Measurements from ENCODE around the gene MRPS18A.

Gene MRPS18A

DNA sequence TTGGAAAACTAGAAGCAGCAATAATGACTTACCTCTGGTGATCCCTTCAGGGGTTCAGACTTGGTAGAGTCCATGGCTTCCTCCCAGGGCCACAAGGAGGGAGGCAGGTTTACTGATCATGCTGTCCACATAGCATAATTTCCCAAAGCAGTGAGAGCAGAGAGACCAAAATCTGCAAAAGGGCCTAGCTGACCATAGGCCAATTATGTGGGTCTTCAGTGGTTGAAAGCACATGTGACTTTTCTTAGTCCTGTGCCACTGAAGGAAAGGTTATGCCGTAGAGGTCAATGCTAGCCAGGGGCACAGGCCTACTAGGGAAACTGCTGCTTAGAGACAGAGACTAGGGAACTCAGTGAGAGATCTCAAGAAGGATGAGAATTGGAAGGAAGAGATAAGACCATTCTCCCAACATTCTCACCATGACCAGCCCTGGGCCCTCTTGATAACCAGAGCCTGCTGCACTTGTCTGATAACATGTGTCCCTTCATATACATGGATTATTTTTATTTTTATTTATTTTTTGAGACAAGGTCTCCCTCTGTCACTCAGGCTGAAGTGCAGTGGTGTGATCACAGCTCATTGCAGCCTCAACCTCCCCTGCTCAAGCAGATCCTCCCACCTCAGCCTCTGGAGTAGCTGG lies 56.5 kb downstream of the MRPS18A start:
- Histone ChIP-seq H3K4me1 (ENCODE audit: control insufficient read depth, insufficient read depth, low read length) (peaks cover 12% of the 10 kb centered on the region), H3K36me3 (ENCODE audit: control insufficient read depth, insufficient read depth, low read length) (peaks cover 3% of the 10 kb centered on the region), H3K4me3 (ENCODE audit: low read length) (no peak overlapping the region), H3K27ac (ENCODE audit: low read depth, low read length) (peak overlapping the region; percentile 3), H3K27me3 (ENCODE audit: control insufficient read depth, insufficient read depth, low read length) (no peaks in the 10 kb centered on the region), H3K9ac (ENCODE audit: low read length) (no peak overlapping the region)

DNA sequence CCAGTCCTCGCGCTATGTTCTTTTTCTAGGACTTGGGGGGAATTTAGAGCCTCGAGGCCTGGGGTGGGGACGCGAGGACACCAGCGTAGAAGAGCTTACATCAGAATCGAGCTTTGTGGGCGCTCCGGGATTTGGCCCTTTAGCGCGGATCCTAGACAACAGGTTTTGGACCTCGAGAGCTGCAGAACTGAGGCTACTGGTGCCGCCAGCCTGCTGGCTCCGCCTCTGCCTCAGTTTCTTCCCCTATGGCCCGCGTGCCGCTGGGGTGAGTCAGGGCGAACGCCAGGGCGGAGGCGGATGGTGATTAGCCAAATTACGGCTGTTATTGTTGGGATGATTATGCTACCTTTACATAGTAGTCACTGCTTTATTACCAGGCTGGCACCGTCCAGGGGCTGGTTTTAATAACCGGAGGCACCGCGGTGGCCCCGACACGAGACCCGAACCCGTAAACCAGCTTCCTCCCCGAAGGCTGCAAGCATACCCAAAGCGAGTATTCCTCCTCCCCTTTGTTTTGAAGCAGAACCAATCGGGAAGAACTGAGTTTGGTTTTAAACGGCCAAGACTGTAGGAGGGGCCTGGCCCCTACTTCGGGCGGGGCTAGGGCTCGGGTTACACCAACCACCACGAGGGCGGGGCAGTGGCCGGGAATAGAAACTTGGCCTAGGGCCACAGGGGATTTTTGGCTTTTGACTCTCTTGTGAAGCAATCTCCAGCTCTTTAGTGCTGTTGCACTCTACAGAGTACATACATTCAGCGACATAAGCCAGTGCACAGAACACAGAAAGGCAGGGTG lies 57.9 kb downstream of the MRPS18A start:
- Histone ChIP-seq H3K36me3 (ENCODE audit: control insufficient read depth, insufficient read depth, low read length) (peaks cover 12% of the 10 kb centered on the region), H3K4me1 (ENCODE audit: control insufficient read depth, insufficient read depth, low read length) (peaks cover 8% of the 10 kb centered on the region), H3K27me3 (ENCODE audit: control insufficient read depth, insufficient read depth, low read length) (no peaks in the 10 kb centered on the region), H3K9ac (ENCODE audit: low read length) (peak overlapping the region; percentile 77), H3K27ac (ENCODE audit: low read depth, low read length) (peak overlapping the region; percentile 96), H3K4me3 (ENCODE audit: low read length) (peak overlapping the region; percentile 89)

DNA sequence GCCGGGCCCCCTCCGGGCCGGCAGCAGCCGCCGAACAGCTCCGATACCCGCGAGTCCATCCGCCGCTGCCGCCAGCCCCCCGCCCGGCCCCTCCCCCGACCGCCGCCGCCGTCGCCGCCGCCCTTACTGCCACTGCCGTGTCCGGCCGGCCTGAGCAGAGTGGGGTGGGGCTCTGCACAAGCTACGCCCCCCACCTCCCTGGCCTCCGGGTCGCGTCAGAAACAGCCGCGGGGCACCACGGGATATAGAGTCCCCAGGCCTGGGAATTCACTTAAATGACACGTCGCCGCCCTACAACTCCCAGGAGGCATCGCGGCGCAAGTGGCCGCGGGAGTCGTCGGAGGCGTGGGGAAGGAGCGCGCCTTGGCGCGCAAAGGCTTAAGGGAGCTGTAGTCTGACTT lies 58.5 kb downstream of the MRPS18A start, which contains the start of gene GTPBP2:
Gene GTPBP2 (minus strand): TSS at position 161 of the 401 bp plus-strand sequence. CDS start 102 bp downstream, at position 59.
- Histone ChIP-seq H3K27ac (ENCODE audit: low read depth, low read length) (peak within 1 kb of the TSS; percentile 96), H3K9ac (ENCODE audit: low read length) (peak within 1 kb of the TSS; percentile 96), H3K36me3 (ENCODE audit: control insufficient read depth, insufficient read depth, low read length) (peaks cover 18% of the 10 kb centered on the region), H3K4me1 (ENCODE audit: control insufficient read depth, insufficient read depth, low read length) (peaks cover 8% of the 10 kb centered on the region), H3K4me3 (ENCODE audit: low read length) (peak within 1 kb of the TSS; percentile 99), H3K27me3 (ENCODE audit: control insufficient read depth, insufficient read depth, low read length) (no peaks in the 10 kb centered on the region)

DNA sequence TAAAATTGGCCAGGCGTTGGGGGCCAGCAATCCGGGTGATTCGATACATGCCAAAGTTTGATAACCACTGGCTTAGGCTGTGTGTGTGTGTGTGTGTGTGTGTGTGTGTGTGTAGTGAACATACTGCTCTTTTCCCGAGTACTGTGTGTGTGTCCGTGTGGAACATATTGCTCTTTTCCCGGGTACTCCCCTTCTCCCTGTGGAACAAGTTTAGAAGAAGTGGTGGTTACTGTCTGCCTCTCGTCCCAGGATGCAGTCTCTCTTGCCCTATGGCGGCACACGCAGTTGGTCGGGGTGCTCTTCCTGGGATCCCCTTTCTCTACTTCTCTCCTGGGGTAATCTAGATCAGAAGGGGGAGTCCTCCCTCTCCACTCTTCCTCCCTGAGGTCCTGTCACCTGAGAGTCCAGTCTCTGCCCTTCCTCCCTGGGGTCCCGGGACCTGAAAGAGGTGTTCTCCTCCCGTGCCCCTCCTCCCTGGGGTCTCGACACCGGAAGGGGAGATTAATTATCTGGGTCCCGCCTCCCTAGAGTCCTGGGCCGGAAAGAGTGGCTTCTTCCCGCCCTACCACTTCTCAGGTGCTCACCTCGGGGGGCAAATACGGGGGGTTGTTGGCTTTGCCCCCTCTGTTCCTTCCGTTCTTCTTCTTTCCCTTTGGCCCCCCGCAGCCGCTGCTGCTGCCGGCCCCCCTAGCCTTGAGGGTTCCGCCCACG lies 59.0 kb downstream of the MRPS18A start:
- H3K27ac ChIP-seq (ENCODE audit: low read depth, low read length): peak overlapping the region; percentile 96
- peaks cover 24% of the 10 kb centered on the region for H3K36me3 ChIP-seq (ENCODE audit: control insufficient read depth, insufficient read depth, low read length)
- no peaks in the 10 kb centered on the region for H3K27me3 ChIP-seq (ENCODE audit: control insufficient read depth, insufficient read depth, low read length)
- peak overlapping the region; percentile 96 for H3K9ac ChIP-seq (ENCODE audit: low read length)
- peak overlapping the region; percentile 99 for H3K4me3 ChIP-seq (ENCODE audit: low read length)
- peaks cover 8% of the 10 kb centered on the region for H3K4me1 ChIP-seq (ENCODE audit: control insufficient read depth, insufficient read depth, low read length)

DNA sequence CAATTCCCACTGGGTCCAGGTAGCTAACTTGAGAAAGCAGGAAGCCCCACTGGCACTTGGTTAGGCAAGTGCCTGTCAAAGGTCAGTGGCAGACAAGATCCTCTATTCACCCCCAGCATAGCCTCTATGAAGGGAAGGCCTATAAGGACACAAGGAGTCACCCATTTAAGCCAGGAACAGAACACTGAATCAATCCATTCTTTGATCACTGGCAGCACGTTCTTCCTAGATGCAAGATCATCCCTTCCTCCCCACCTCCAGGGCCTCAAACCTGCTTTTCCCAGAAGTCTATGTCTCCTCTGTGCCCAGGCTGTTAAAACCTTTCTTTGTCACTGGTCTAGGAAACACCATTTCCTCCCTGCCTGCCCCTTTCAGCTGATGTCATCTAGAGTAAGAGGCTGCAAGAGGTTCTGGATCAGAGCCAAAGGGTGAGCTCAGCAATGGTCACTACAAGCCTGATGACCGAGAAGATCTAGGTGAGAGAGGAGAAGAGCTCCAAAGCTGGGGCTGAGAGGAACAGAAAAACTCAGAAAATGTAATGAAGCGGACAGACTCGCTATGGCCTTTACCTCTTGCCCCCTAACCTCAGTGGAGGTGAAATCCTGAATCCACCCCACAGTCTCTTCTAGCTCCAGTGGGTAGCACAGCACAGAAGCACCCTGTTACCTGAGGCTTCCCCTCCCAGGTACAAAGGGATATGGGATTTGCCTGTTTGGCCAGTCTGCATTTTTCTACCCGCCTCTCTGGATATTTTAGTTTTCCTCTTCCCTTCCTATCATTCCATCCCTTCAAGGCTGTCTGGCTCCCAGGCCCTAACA lies 60.4 kb downstream of the MRPS18A start:
- Histone ChIP-seq H3K36me3 (ENCODE audit: control insufficient read depth, insufficient read depth, low read length) (peaks cover 31% of the 10 kb centered on the region), H3K27ac (ENCODE audit: low read depth, low read length) (peak overlapping the region; percentile 35), H3K4me3 (ENCODE audit: low read length) (no peak overlapping the region), H3K9ac (ENCODE audit: low read length) (peak overlapping the region; percentile 32), H3K27me3 (ENCODE audit: control insufficient read depth, insufficient read depth, low read length) (no peaks in the 10 kb centered on the region), H3K4me1 (ENCODE audit: control insufficient read depth, insufficient read depth, low read length) (peaks cover 8% of the 10 kb centered on the region)

DNA sequence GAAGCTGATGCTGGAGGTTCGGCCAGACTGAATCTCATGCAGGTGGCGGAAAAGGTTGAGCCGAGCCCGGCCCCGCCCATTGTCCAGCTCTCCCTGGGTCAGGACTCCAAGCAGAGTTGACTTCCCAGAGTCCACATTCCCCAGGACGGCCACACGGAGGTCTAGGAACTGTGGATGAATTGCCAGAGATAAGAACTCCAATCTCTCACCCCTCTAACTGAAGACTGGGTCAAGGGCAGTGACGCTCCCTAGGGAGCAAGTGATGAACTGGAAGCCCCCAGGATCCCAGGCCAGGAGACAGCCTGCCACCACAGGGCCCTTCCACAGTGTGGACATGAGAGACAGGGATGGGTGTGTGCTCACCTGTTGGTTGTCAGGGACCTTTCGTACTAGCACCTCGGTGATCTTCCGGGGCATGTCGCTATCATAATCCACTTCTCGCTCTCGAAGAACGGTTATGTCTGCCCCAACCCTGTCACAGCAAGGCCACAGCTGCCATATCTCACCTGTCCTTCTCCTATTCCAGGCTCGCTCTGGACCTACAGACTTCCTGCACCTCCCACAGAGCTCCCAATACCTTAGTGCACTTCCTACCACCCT lies 62.1 kb downstream of the MRPS18A start:
- peaks cover 45% of the 10 kb centered on the region for H3K36me3 ChIP-seq (ENCODE audit: control insufficient read depth, insufficient read depth, low read length)
- H3K4me1 ChIP-seq (ENCODE audit: control insufficient read depth, insufficient read depth, low read length): peaks cover 8% of the 10 kb centered on the region
- no peak overlapping the region for H3K27ac ChIP-seq (ENCODE audit: low read depth, low read length)
- no peak overlapping the region for H3K9ac ChIP-seq (ENCODE audit: low read length)
- H3K27me3 ChIP-seq (ENCODE audit: control insufficient read depth, insufficient read depth, low read length): no peaks in the 10 kb centered on the region
- no peak overlapping the region for H3K4me3 ChIP-seq (ENCODE audit: low read length)

DNA sequence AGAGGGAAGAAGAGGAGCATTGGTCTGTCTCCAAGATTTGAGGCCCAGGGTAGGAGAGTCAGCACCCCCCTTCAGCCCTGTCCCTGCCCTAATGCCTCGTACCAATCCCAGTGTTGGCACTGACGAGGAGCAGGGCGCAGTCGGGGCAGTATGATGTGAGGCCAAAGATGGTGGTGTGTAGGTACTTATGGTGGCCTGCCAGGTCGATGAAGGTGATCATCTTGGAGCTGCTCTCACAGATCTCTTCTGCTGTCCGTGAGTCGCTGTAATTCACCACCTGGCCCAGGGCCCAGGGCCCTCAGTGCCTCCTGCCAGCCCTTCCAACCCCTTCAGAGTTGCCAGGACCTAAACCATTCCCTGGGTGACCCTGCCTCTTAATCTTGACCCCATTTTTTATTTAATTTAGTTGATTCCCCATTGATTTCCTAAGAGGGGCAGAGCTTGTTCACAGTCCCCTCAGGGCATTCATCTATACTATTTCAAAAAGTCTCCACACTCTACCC lies 62.8 kb downstream of the MRPS18A start:
- no peaks in the 10 kb centered on the region for H3K27me3 ChIP-seq (ENCODE audit: control insufficient read depth, insufficient read depth, low read length)
- H3K36me3 ChIP-seq (ENCODE audit: control insufficient read depth, insufficient read depth, low read length): peaks cover 46% of the 10 kb centered on the region
- peaks cover 8% of the 10 kb centered on the region for H3K4me1 ChIP-seq (ENCODE audit: control insufficient read depth, insufficient read depth, low read length)
- no peak overlapping the region for H3K4me3 ChIP-seq (ENCODE audit: low read length)
- H3K9ac ChIP-seq (ENCODE audit: low read length): no peak overlapping the region
- H3K27ac ChIP-seq (ENCODE audit: low read depth, low read length): no peak overlapping the region

DNA sequence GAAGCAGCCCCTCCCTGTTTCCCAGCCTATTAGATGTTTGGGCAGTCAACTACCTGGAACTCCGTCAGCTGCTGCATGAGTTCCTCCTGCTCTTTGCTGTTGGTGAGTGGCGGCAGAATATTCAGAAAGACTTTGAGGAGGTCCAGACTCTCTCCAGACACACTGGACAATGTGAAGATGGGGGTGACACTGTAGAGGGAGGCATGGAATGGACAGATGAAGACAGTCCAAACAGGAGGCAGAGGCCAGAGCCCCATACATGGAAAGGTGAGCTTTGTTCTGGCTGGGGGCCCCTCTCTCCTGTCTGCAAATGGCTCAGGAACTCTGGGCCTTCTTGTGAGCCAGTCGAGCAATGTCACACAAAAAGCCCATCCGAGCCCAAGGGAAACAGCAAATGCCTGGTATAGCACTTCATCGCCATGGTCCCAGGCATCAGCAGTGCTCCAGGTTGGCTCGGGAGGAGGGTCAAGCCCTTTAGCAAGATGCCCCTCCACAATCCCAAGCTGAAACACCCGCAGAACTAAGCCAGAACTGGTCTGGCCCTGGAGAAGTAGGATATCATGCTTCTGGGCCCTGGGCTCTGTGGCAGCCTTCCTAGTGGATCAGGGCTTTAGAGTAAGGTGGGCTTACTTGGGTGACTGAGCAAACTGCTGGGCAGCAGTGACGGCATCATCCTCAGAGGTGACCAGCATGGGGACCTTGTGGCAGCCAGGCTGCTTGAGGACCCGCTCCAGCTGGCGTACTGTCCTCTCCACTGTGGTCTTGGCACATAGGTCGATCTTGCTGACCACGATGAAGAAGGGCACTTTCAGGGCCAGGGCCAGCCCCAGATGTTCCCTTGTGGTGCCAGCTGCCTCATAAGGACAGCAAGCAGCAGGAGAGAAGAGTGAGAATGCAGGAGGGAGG lies 63.5 kb downstream of the MRPS18A start:
- H3K36me3 ChIP-seq (ENCODE audit: control insufficient read depth, insufficient read depth, low read length): peaks cover 46% of the 10 kb centered on the region
- no peak overlapping the region for H3K27ac ChIP-seq (ENCODE audit: low read depth, low read length)
- H3K27me3 ChIP-seq (ENCODE audit: control insufficient read depth, insufficient read depth, low read length): no peaks in the 10 kb centered on the region
- no peak overlapping the region for H3K4me3 ChIP-seq (ENCODE audit: low read length)
- H3K4me1 ChIP-seq (ENCODE audit: control insufficient read depth, insufficient read depth, low read length): peaks cover 8% of the 10 kb centered on the region
- no peak overlapping the region for H3K9ac ChIP-seq (ENCODE audit: low read length)

DNA sequence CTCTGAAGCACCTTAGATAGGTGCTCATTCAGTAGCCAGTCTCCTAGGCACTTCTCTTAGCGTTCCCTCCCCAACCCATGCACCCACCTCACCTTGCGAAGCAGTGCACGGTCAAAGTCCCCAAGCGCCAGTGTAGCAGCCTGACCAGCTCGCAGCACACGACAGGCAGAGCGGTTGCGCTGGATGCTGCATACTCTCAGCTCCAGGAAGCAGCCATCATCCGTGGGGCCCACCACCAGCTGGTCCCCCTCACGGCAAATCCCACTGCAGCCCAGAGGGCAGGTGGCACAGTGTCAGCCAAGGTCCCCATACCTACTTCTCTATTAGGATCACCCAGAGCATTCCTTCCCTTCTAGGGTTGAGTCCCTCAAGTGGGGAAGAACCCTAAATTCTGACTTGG lies 65.0 kb downstream of the MRPS18A start:
- Histone ChIP-seq H3K36me3 (ENCODE audit: control insufficient read depth, insufficient read depth, low read length) (peaks cover 46% of the 10 kb centered on the region), H3K4me3 (ENCODE audit: low read length) (no peak overlapping the region), H3K9ac (ENCODE audit: low read length) (no peak overlapping the region), H3K4me1 (ENCODE audit: control insufficient read depth, insufficient read depth, low read length) (peaks cover 8% of the 10 kb centered on the region), H3K27ac (ENCODE audit: low read depth, low read length) (no peak overlapping the region), H3K27me3 (ENCODE audit: control insufficient read depth, insufficient read depth, low read length) (no peaks in the 10 kb centered on the region)

DNA sequence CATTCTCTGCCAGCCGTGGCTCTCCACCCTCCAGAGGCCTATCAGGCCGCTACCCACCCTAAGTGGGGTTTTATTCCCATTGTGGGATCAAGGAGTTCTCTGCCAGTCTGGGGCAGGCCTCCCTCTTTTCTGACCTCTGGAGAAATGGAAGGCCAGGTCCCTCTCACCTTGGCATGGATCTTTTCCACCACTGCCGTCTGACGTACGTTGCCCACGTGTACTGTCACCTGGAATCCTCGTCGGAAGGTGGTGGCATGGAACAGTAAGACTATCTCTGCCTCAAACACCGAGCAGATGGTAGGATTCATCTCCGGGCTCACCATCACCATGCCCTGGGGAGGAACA lies 65.8 kb downstream of the MRPS18A start:
- H3K27ac ChIP-seq (ENCODE audit: low read depth, low read length): no peak overlapping the region
- no peaks in the 10 kb centered on the region for H3K27me3 ChIP-seq (ENCODE audit: control insufficient read depth, insufficient read depth, low read length)
- H3K4me1 ChIP-seq (ENCODE audit: control insufficient read depth, insufficient read depth, low read length): peaks cover under 1% of the 10 kb centered on the region
- peaks cover 46% of the 10 kb centered on the region for H3K36me3 ChIP-seq (ENCODE audit: control insufficient read depth, insufficient read depth, low read length)
- H3K9ac ChIP-seq (ENCODE audit: low read length): no peak overlapping the region
- no peak overlapping the region for H3K4me3 ChIP-seq (ENCODE audit: low read length)
